HepG2 (cell line): ENCODE data around the gene NCAM2. TPM values are rescaled to one million over a fixed set of nuclear protein-coding genes. Genes with fewer than 3 reads are reported as not detected.

Experiments
- ATAC-seq: fragments of 200-7000 bp; cut with Tn5 transposase; 3 replicates; pipeline ENCODE4 v1.9.1; 2020; ENCODE audit warnings: mild to moderate bottlenecking, moderate library complexity
- BruUV-seq: library from RNA; stranded (reverse); fragments of 400-500 nt; replicated peaks from 2 replicates; lab custom pipeline; 2021; lab: Mats Ljungman, UMichigan
- CTCF ChIA-PET: fragments of 300-600 bp; formaldehyde crosslinking; extraction: SDS; loops from one replicate; lab custom pipeline; 2021; ENCODE audit warnings: low total read pairs, inconsistent platforms, low intra/inter-chr PET ratio; lab: Yijun Ruan, JAX
- POLR2A ChIA-PET: fragments of 350-600 bp; sonication (Branson Sonifier 250); formaldehyde crosslinking; loops from one replicate; lab custom pipeline; 2020; ENCODE audit warnings: antibody characterized with exemption, inconsistent platforms; lab: Yijun Ruan, JAX
- DNase-seq: peaks from one replicate; pipeline ENCODE4 v3.0.0-alpha.2; 2015; ENCODE audit warnings: low spot score
- FAIRE-seq: peaks from 3 replicates; lab custom pipeline; 2011; peaks lifted over from hg19 to GRCh38; lab: Jason Lieb, UNC
- H2AFZ ChIP-seq: one replicate; pipeline ENCODE4 v1.6.1; 2011; ENCODE audit warnings: low read length, inconsistent platforms
- H3K27ac ChIP-seq: fragments of 300-600 bp; 3 replicates; pipeline ENCODE4 v1.8.0; 2011; ENCODE audit warnings: mixed run types, mild to moderate bottlenecking, mixed read lengths, low read length, inconsistent platforms; ENCODE audit not compliant: insufficient read depth; ENCODE audit errors: extremely low read length
- H3K27me3 ChIP-seq, 2 experiments: fragments of 200-600 bp in 1 of 2; 2 replicates in 1 of 2; 3 replicates in 1 of 2; pipeline versions ENCODE4 v1.6.0 to v1.8.0; 2011; ENCODE audit warnings: low read length in 2 of 2, mild to moderate bottlenecking in 2 of 2, moderate library complexity in 2 of 2, inconsistent platforms in 1 of 2; ENCODE audit not compliant: insufficient read depth in 2 of 2, control insufficient read depth in 1 of 2
- H3K36me3 ChIP-seq, 2 experiments: fragments of 200-600 bp in 1 of 2; replicated peaks in 1 of 2; 2 replicates in 1 of 2; 3 replicates in 1 of 2; pipeline versions ENCODE4 v1.5.1 to v1.8.0; 2011; ENCODE audit warnings: low read length in 2 of 2, inconsistent platforms in 1 of 2; ENCODE audit not compliant: insufficient read depth in 2 of 2, control insufficient read depth in 1 of 2
- H3K4me1 ChIP-seq: 2 replicates; pipeline ENCODE4 v1.5.1; 2012; ENCODE audit warnings: low read length, inconsistent platforms; ENCODE audit not compliant: insufficient read depth
- H3K4me2 ChIP-seq: 2 replicates; pipeline ENCODE4 v1.6.0; 2011; ENCODE audit warnings: low read depth, low read length, inconsistent platforms
- H3K4me3 ChIP-seq, 3 experiments: fragments of 200-600 bp in 1 of 3; sonication (generic), shearing (Covaris generic) in 1 of 3; replicated peaks in 1 of 3; 2 replicates each; pipeline ENCODE4 v1.5.1; 2011 to 2016; ENCODE audit warnings: low read length in 3 of 3, inconsistent platforms in 2 of 3, low read depth in 2 of 3, mild to moderate bottlenecking in 2 of 3, control low read depth in 1 of 3, mixed read lengths in 1 of 3; ENCODE audit not compliant: insufficient read depth in 1 of 3
- H3K79me2 ChIP-seq: one replicate; pipeline ENCODE4 v1.6.1; 2011; ENCODE audit warnings: low read length, inconsistent platforms; ENCODE audit not compliant: insufficient read depth
- H3K9ac ChIP-seq: 2 replicates; pipeline ENCODE4 v1.6.0; 2011; ENCODE audit warnings: mild to moderate bottlenecking, low read depth, low read length, inconsistent platforms; ENCODE audit not compliant: insufficient read depth
- H3K9me3 ChIP-seq: 2 replicates; pipeline ENCODE4 v1.5.1; 2012; ENCODE audit warnings: mild to moderate bottlenecking, low read length
- H4K20me1 ChIP-seq: 2 replicates; pipeline ENCODE4 v1.6.0; 2011; ENCODE audit warnings: inconsistent platforms, mild to moderate bottlenecking, low read length, moderate library complexity; ENCODE audit not compliant: insufficient read depth
- CBX1 ChIP-seq: IDR thresholded peaks from one replicate; pipeline ENCODE4 v1.6.1; 2016; ENCODE audit warnings: antibody characterized with exemption, low read depth
- HHEX ChIP-seq: IDR thresholded peaks from 2 replicates; pipeline ENCODE4 v1.6.1; 2016; ENCODE audit warnings: control low read depth
- MXD3 ChIP-seq: IDR thresholded peaks from 2 replicates; pipeline ENCODE4 v1.6.1; 2016; ENCODE audit warnings: mild to moderate bottlenecking, missing biosample characterization, missing genetic modification reagents
- NCOA1 ChIP-seq: sonication (generic); formaldehyde crosslinking; IDR thresholded peaks from 2 replicates; pipeline ENCODE4 v1.9.0; 2021; ENCODE audit warnings: missing genetic modification reagents
- RERE ChIP-seq: IDR thresholded peaks from 2 replicates; pipeline ENCODE4 v1.6.1; 2016; ENCODE audit warnings: low read depth, missing genetic modification reagents, missing compliant biosample characterization
- SMC3 ChIP-seq: IDR thresholded peaks from 2 replicates; pipeline ENCODE4 v1.6.1; 2011; ENCODE audit warnings: low read length, improper control_type of control experiment
- STAG1 ChIP-seq: sonication (generic); formaldehyde crosslinking; IDR thresholded peaks from 2 replicates; pipeline ENCODE4 v1.4.0; 2020; ENCODE audit warnings: missing genetic modification reagents
- ZBTB25 ChIP-seq: IDR thresholded peaks from 2 replicates; pipeline ENCODE4 v1.6.1; 2018; ENCODE audit warnings: missing genetic modification reagents
- ZMYM3 ChIP-seq: sonication (generic); formaldehyde crosslinking; IDR thresholded peaks from 2 replicates; pipeline ENCODE4 v1.5.1; 2020; ENCODE audit warnings: mild to moderate bottlenecking, missing genetic modification reagents
- ZNF317 ChIP-seq: sonication (generic); formaldehyde crosslinking; IDR thresholded peaks from 2 replicates; pipeline ENCODE4 v1.5.0; 2020; ENCODE audit warnings: mild to moderate bottlenecking, missing genetic modification reagents
- ZNF362 ChIP-seq: sonication (generic); formaldehyde crosslinking; IDR thresholded peaks from 2 replicates; pipeline ENCODE4 v1.4.0; 2020; ENCODE audit warnings: missing genetic modification reagents, mild to moderate bottlenecking, borderline replicate concordance
- ZNF576 ChIP-seq: sonication (generic); formaldehyde crosslinking; IDR thresholded peaks from 2 replicates; pipeline ENCODE4 v1.4.0; 2020; ENCODE audit warnings: mild to moderate bottlenecking, missing genetic modification reagents
- ZNF7 ChIP-seq: IDR thresholded peaks from 2 replicates; pipeline ENCODE4 v1.6.1; 2016; ENCODE audit warnings: missing biosample characterization, missing genetic modification reagents
- ZNF761 ChIP-seq: sonication (generic); formaldehyde crosslinking; conservative IDR thresholded peaks from 2 replicates; pipeline ENCODE4 v1.4.0; 2020; ENCODE audit warnings: mild to moderate bottlenecking, missing genetic modification reagents
- WGBS: methylation state at CpG from one replicate; pipeline ENCODE4 v1.1.6; 2017; ENCODE audit warnings: low lambda C conversion rate; 5-methylcytosine and 5-hydroxymethylcytosine counted together
- in situ Hi-C: cut with HindIII; loops from 2 replicates; pipeline ENCODE4 v1.10.0; 2017; ENCODE audit warnings: low pct_unique_long_range_greater_than_20kb; ENCODE audit not compliant: extremely low pct_ligation_motif_present
- intact Hi-C: fragments of 100-400 bp; cut with micrococcal nuclease; formaldehyde crosslinking; loops from one replicate; pipeline ENCODE4 v1.10.0; 2022; ENCODE audit not compliant: unreplicated experiment
- polyA plus RNA-seq, 8 experiments: library from polyadenylated mRNA; depleted of rRNA in 3 of 8; stranded (reverse) in 7 of 8; unstranded in 1 of 8; fragments of >200 nt; fragmentation: Illumina TruSeq in 4 of 8; extraction: Trizol in 4 of 8; gene quantifications; 2 replicates each; pipeline versions ENCODE4 v1.2.1 to v1.2.3, GENCODE V29; 2011 to 2016; ENCODE audit warnings: low read depth in 4 of 8, missing spikeins in 1 of 8, mixed read lengths in 1 of 8; ENCODE audit not compliant: insufficient read depth in 1 of 8
- total RNA-seq, 5 experiments: library from RNA; depleted of rRNA; stranded (reverse); fragments of >200 nt; fragmentation: Illumina TruSeq; extraction: Trizol; gene quantifications; 2 replicates each; pipeline ENCODE4 v1.2.3, GENCODE V29; 2016; ENCODE audit warnings: low read depth in 1 of 5

Gene NCAM2
- total and polyA plus RNA-seq, 2 of the 13 experiments (the other 11 are each of a cell fraction or from before 2014, with no cell fraction given): not detected

- BruUV-seq: no TSS peak
- intact Hi-C loops (no loop called here), in situ Hi-C loops (loop anchor here (10.0 kb wide), 1 partner anchor 1631 kb away; no protein-coding TSS in a partner anchor)
- no peaks in the 10 kb centered on the region for H3K36me3 ChIP-seq
- TF ChIP-seq ZNF317 (CRISPR knock-in tag): no peak
- no peak for TF ChIP-seq HHEX
- TF ChIP-seq ZNF761 (CRISPR knock-in tag): no peak
- no peak for TF ChIP-seq RERE (CRISPR knock-in tag)
- TF ChIP-seq ZNF7 (CRISPR knock-in tag): no peak
- no peak for TF ChIP-seq ZMYM3 (CRISPR knock-in tag)
- peak; percentile 41; the same call in 1 of the 2 replicates for TF ChIP-seq STAG1
- TF ChIP-seq CBX1: no peak
- no peak for TF ChIP-seq ZNF362 (CRISPR knock-in tag)
- no peak for TF ChIP-seq ZBTB25 (CRISPR knock-in tag)
- TF ChIP-seq MXD3 (CRISPR knock-in tag): no peak
- no peak for TF ChIP-seq ZNF576 (CRISPR knock-in tag)
- no peak for TF ChIP-seq NCOA1
- TF ChIP-seq SMC3: peak; percentile 62
- no peak overlapping the region for H3K4me2 ChIP-seq
- peak; percentile 26 for DNase-seq
- no peak overlapping the region for H3K9ac ChIP-seq
- peak; percentile 60; the same call in 2 of the 3 replicates for ATAC-seq
- 0% methylated on average over 1 of the region's 1 CpG for WGBS
- H3K9me3 ChIP-seq: peaks cover 31% of the 10 kb centered on the region
- no peaks in the 10 kb centered on the region for H3K4me1 ChIP-seq
- no peak overlapping the region for H3K4me3 ChIP-seq
- no peak overlapping the region for H2AFZ ChIP-seq
- ChIA-PET POLR2A (no interaction called here), CTCF (interaction anchor here (1.1 kb wide), 1 partner anchor 1628 kb away, joined by 5 read pairs; no protein-coding TSS in a partner anchor)
- no peaks in the 10 kb centered on the region for H3K27me3 ChIP-seq
- no peaks in the 10 kb centered on the region for H3K79me2 ChIP-seq
- no peak overlapping the region for H3K27ac ChIP-seq
- H4K20me1 ChIP-seq: no peaks in the 10 kb centered on the region
- FAIRE-seq: no peak
These were observed 165.7 kb downstream of the NCAM2 start for GRCh38 chr21:21163904-21164303.
